Psoas muscle (tissue), 8 donors: ENCODE measurements around the gene FOXJ2. TPM values are rescaled to one million over a fixed set of nuclear protein-coding genes. Genes with fewer than 3 reads are reported as not detected.

ENCODE experiments used
- ATAC-seq, 4 donors: fragments of 200-7000 bp; cut with Tn5 transposase; one replicate each; pipeline ENCODE4 v1.9.1; 2020; ENCODE audit warnings: moderate library complexity in 3 of 4, mild to moderate bottlenecking in 2 of 4
- DNase-seq, 2 donors: peaks; one replicate each; pipeline ENCODE4 v3.0.0-alpha.2; 2020
- H3K27ac ChIP-seq: fragments of 200-600 bp; one replicate; pipeline ENCODE4 v1.8.0; 2022
- H3K27me3 ChIP-seq, 3 donors: fragments of 200-600 bp in 1 of 3; one replicate each; pipeline versions ENCODE4 v1.6.1 to v1.8.0; 2013 to 2022; ENCODE audit warnings: low read length in 2 of 3, mild to moderate bottlenecking in 2 of 3, moderate library complexity in 1 of 3; ENCODE audit not compliant: insufficient read depth in 3 of 3
- H3K36me3 ChIP-seq, 2 donors: fragments of 200-600 bp in 1 of 2; one replicate each; pipeline versions ENCODE4 v1.6.1 to v1.8.0; 2013 to 2022; ENCODE audit warnings: low read depth in 1 of 2, mild to moderate bottlenecking in 1 of 2, moderate library complexity in 1 of 2; ENCODE audit not compliant: insufficient read depth in 1 of 2
- H3K4me1 ChIP-seq: fragments of 200-600 bp; one replicate; pipeline ENCODE4 v1.8.0; 2022
- H3K4me3 ChIP-seq: fragments of 200-600 bp; one replicate; pipeline ENCODE4 v1.8.0; 2022; ENCODE audit warnings: mild to moderate bottlenecking
- H3K9me3 ChIP-seq: fragments of 200-600 bp; one replicate; pipeline ENCODE4 v1.8.0; 2022
- CTCF ChIP-seq: fragments of 200-600 bp; IDR thresholded peaks from one replicate; pipeline ENCODE4 v1.8.0; 2022; ENCODE audit warnings: antibody characterized with exemption
- WGBS, 3 donors: extraction: QIAGEN DNeasy Blood & Tissue Kit; methylation state at CpG; one replicate each; pipeline versions ENCODE4 v1.1.6 to v1.1.7; 2013; 5-methylcytosine and 5-hydroxymethylcytosine counted together
- intact Hi-C, 2 donors: fragments of 100-400 bp; cut with DNase I; formaldehyde crosslinking; loops; one replicate each; pipeline versions ENCODE4 v1.11.0 to v1.14.2; 2022
- polyA plus RNA-seq, 3 donors: library from polyadenylated mRNA; stranded (reverse); fragments of 200-250 nt; gene quantifications; one replicate each; pipeline ENCODE4 v1.2.3, GENCODE V29; 2013
- total RNA-seq, 4 donors: library from RNA; stranded (reverse); fragmentation: NEBNext Ultra II Directional in 2 of 4; extraction: Animal tissue kit (Norgen Biotek cat#: 25700) in 2 of 4; gene quantifications; one replicate each; pipeline versions ENCODE4 v1.2.1 to v1.2.4, GENCODE V29; 2021 to 2023
- donor health status: healthy with polysubstance abuse.
- donor health status: DM: no; HTN: no; CAD: no; lungs with moderate emphysema.
- donor health status: Bipolar disorder and iron deficiency.
- donor health status: healthy.
- donor health status: DM: yes; HTN: yes; CAD: no.
- donor health status: DM: no; HTN: no; CAD: no.
- donor health status: DM: no; HTN: no; CAD: no.
- donor health status: DM: yes; HTN: yes; CAD: no.

The FOXJ2 gene
- total and polyA plus RNA-seq, 7 donors = 7.9 to 51.3 (median 24.5) TPM

DNA sequence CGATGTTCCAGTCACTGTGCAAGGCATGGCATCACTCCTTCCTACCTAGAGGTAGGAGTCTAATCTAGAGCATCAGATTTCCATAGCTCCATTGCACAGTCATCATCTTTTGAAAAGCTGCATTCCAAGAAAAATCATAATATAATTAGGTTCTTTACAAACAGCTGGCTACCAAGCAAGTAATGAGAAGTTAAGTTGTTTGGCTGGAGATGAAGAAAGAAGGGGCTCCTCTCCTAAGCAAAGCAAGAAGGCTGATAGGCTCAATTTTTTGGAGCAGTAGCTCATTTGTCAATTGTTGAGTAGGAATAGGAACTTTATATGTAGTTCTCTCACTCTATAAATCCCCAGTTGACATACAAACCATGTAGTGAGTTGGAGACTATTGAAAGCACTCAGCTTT, 8.3 kb downstream of the FOXJ2 start:
- intact Hi-C loops = loop anchor here in 1 of 2 donors (5.0 kb wide), 1 partner anchor 42 kb away; the partner anchor contains the start of gene NECAP1
- Histone ChIP-seq H3K4me1 (peaks cover 42% of the 10 kb centered on the region), H3K36me3 (peaks cover 6 to 61% of the 10 kb centered on the region in 2 donors), H3K27ac (no peak overlapping the region), H3K27me3 (no peaks in the 10 kb centered on the region), H3K4me3 (no peak overlapping the region), H3K9me3 (no peaks in the 10 kb centered on the region)
- DNase-seq = no peak
- TF ChIP-seq CTCF = no peak
- WGBS, 3 donors = 91 to 100% (median 100%) methylated on average over 1 of the region's 1 CpG
- ATAC-seq = no peak

DNA sequence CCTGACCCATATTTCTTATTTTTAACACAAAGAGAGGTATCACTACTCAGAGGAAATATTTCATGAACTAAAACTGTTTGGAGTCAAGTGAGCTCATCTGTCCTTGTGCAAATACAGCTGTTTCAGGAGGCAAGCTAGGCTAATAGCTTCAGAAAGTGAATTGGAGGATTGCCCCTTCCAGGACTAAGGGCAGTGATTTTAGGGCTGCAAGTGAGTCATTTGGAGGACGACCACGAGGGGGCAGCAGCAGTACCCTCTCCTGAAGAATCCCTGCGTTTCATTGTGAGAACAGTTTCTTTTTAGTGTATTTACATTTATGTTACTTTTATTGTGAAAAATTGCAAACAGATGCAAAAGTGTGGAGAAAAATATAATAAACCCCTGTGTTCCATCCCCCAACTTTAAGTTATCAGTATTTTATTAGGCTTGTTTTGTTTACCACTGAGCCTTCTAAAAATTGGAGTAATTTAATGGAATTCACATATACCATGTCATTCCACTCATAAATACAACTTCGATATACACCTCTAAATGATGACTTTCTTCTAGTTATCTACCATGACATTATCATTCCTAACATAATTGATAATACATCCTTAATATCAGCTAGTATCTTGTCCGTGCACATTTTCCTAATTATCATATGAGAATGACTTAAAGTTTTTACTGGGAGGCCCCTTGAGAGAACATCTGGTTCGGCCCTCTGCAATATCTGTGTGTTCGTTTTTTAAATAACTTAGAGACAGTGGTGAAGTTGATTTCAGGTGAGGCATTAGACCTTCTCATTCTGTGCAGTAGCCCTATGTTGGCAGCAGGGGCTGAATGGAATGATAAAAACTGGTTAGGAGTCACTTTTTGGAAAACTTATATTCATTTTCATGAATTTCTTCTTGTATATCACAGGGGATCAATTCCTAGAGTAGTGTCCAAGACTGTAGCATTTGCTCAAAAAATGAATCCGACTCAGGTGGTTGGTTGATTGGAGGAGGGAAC, 13.7 kb downstream of the FOXJ2 start:
- no peaks in the 10 kb centered on the region for H3K27me3 ChIP-seq
- WGBS, 3 donors = 40 to 44% (median 41%) methylated on average over 8 of the region's 8 CpGs
- peaks cover 5% of the 10 kb centered on the region for H3K4me1 ChIP-seq
- peak; percentile 83 for TF ChIP-seq CTCF
- no peak overlapping the region for H3K4me3 ChIP-seq
- intact Hi-C loops = no loop called here
- ATAC-seq (peak; percentile 62 to 89 (median 73)), DNase-seq (peak; percentile 77 to 85)
- H3K9me3 ChIP-seq = no peaks in the 10 kb centered on the region
- peak overlapping the region; percentile 3 for H3K27ac ChIP-seq
- H3K36me3 ChIP-seq = peaks cover 20 to 95% of the 10 kb centered on the region in 2 donors

GRCh38 chr12:8047842-8048241, 15.3 kb downstream of the FOXJ2 start:
- Histone ChIP-seq H3K27ac (no peak overlapping the region), H3K4me3 (no peak overlapping the region), H3K9me3 (no peaks in the 10 kb centered on the region), H3K36me3 (peaks cover 20 to 95% of the 10 kb centered on the region in 2 donors), H3K4me1 (peaks cover 5% of the 10 kb centered on the region), H3K27me3 (no peaks in the 10 kb centered on the region)
- no peak for DNase-seq
- intact Hi-C loops = no loop called here
- 92 to 99% (median 94%) methylated on average over 5 of the region's 5 CpGs for WGBS, 3 donors
- peak in 1 of 4 donors; percentile 19 for ATAC-seq
- TF ChIP-seq CTCF = no peak

DNA sequence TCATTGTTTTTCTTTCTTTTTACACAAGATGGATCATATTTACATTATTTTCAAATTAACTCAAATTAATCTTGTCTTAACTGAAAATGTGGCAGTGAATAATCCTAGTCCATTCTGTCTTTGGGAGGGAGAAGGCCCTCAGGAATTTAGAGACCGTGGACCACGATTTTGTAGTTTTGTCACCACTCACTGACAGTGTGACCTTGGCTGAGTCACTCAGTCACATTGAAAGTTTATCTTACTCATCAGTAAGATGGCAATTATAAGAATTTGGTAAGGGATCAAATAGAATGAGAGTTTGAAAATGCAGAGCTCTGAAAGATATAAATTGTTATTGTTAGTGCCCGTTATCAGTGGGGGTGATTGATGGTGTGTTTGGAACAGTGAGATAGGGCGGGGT, 16.4 kb downstream of the FOXJ2 start:
- Histone ChIP-seq H3K27ac (no peak overlapping the region), H3K4me3 (no peak overlapping the region), H3K36me3 (peaks cover 26 to 95% of the 10 kb centered on the region in 2 donors), H3K9me3 (no peaks in the 10 kb centered on the region), H3K27me3 (no peaks in the 10 kb centered on the region), H3K4me1 (peaks cover 5% of the 10 kb centered on the region)
- intact Hi-C loops = no loop called here
- no peak for TF ChIP-seq CTCF
- WGBS, 3 donors = 85 to 91% (median 89%) methylated on average over 4 of the region's 4 CpGs
- ATAC-seq = no peak
- no peak for DNase-seq
